HG03097 (cell line): ENCODE measurements around the gene ST8SIA1.
"Not testable (repeated sequence)": the region's sequence is repeated elsewhere in the genome, so short reads cannot be mapped to it uniquely, and the experiment has no call there.

Experiments
- ATAC-seq: cut with Tn5 transposase; IDR thresholded peaks from one replicate; pipeline ENCODE4 v1.9.1; 2021; ENCODE audit not compliant: unreplicated experiment, low FRiP score

Gene ST8SIA1

DNA sequence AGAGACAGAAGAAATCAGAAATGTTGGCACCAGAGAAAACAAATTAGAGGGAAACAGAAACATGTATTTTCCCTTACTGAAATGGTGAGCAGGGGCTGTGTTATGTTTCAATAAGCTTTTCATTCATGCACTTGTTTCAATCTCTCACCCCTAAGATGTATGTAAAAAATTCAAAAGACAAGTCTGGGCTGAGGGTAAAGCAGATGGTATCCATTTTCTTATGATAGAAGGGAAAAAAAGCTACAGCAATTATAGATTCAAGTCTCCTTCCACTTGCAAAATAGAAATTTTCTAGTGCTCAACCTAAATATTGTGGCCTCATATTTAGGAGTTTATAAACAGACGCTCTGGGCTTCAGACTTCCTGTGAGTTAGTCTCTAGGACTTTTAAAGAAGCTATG lies 138.3 kb downstream of the ST8SIA1 start:
- ATAC-seq, result no peak

DNA sequence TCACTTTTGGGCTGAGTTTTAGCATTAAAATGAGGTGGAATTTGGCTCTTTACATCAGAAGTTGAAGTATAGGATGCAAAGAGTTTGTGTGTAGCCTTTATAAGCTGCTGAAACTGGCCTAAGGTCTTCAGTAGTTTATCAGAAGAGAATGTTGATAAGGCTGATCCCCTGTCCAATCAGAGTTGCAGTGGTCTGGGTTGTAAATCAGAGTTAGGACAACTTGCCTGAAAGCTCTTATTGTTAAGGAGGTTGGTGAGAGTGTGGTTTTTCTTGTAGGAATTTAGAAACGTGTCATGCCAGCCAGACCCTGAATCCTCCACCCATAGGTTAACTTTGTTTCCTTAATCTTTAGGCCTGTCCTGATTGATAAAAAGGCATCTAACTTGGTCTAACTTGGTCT lies 143.5 kb downstream of the ST8SIA1 start:
- no peak for ATAC-seq

- no peak for ATAC-seq
Measured at GRCh38 chr12:22188431-22188830, 146.1 kb downstream of the ST8SIA1 start.

DNA sequence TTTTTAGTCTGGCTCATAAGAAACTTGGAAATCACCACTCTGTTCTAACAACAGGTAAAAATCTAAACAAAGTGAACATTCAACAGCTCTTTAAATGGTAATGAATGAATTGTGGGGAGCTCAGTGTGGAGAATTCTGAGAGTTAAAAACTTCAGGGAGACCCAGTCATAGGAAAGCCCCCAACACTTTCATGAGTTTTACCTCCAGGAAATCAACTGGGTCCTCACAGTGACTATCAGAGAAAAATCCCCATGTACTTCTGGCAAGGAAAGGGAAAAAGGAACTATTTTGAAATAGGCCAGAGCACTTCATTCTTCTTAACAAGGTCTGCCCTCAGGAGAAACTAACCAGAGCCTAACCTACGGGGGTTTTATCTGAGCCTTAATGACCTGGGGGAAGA lies 153.8 kb downstream of the ST8SIA1 start:
- no peak for ATAC-seq

- ATAC-seq, result no peak
Measured at GRCh38 chr12:22173177-22173576, 161.3 kb downstream of the ST8SIA1 start.

GRCh38 chr12:22172501-22172900 lies 162.0 kb downstream of the ST8SIA1 start:
- ATAC-seq, result no peak

- no peak for ATAC-seq
Measured at GRCh38 chr12:22169376-22169775, 165.1 kb downstream of the ST8SIA1 start.

DNA sequence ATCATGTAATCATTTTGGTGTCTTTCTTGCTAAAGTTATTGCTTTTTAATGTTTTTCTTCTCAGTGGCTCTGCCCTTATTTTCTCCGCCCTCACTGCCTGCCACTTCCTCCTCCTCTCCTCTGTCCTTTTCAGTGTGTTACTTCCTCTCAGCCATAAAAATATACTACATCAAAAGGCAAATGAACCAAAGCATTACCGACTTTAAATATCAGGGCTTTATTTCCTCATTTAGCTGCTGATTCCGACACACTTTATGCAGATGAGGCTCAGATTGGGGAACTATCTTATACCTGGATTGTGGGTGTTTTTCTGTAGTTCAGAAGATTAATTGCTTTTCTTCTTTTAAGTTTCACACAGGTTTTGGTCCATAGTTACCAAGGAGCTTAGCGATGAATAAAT lies 170.4 kb downstream of the ST8SIA1 start:
- no peak for ATAC-seq

- ATAC-seq, result no peak
Measured at GRCh38 chr12:22163594-22163993, 170.9 kb downstream of the ST8SIA1 start.

GRCh38 chr12:22160396-22161003 lies 174.0 kb downstream of the ST8SIA1 start:
- ATAC-seq, result no peak

DNA sequence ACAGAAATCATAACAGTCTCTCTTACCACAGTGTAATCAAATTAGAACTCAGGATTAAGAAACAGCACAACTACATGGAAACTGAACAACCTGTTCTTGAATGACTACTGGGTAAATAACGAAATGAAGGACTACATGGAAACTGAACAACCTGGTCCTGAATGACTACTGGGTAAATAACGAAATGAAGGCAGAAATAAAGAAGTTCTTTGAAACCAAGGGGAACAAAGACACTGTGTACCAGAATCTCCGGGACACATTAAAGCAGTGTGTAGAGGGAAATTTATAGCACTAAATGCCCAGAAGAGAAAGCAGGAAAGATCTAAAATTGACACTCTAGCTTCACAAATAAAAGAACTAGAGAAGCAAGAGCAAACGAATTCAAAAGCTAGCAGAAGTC lies 185.2 kb downstream of the ST8SIA1 start:
- not testable (repeated sequence) for ATAC-seq

DNA sequence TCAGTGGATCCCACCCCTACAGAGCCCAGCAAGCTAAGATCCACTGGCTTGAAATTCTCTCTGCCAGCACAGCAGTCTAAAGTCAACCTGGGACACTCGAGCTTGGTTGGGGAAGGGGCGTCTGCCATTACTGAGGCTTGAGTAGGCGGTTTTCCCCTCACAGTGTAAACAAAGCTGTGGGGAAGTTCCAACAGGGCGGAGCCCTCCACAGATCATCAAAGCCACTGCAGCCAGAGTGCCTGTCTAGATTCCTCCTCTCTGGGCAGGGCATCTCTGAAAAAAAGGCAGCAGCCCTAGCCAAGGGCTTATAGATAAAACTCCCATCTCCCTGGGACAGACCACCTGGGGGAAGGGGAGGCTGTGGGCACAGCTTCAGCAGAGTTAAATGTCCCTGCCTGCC lies 187.8 kb downstream of the ST8SIA1 start:
- ATAC-seq, result not testable (repeated sequence)
